GM19023 (cell line): ENCODE data around the gene SPDYE17.
"Not testable (repeated sequence)": the region's sequence is repeated elsewhere in the genome, so short reads cannot be mapped to it uniquely, and the experiment has no call there.

ENCODE experiments used
- ATAC-seq: cut with Tn5 transposase; IDR thresholded peaks from one replicate; pipeline ENCODE4 v1.9.1; 2021; ENCODE audit warnings: mild to moderate bottlenecking, moderate library complexity; ENCODE audit not compliant: unreplicated experiment

SPDYE17 gene

DNA sequence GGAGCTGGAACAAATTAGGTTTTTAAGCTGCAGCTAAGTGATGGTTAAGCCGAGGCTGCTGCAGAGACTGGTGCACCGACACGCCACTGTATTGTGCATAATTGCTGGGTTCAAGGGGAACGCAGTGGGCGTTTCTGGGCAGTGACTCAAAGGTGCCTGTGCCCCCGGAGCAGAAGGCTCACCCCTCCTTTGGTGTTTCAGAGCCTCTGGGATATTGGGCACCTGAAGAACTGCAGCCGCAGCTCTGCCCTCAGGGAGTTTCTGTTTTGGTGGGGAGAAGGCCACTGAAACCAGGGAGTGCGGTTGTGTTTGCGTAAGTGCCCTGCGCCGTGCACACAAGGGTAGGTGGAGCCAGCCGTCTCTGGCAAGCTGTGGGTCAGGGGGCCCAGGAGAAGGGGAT lies 57.8 kb downstream of the SPDYE17 start:
- ATAC-seq, result not testable (repeated sequence)

DNA sequence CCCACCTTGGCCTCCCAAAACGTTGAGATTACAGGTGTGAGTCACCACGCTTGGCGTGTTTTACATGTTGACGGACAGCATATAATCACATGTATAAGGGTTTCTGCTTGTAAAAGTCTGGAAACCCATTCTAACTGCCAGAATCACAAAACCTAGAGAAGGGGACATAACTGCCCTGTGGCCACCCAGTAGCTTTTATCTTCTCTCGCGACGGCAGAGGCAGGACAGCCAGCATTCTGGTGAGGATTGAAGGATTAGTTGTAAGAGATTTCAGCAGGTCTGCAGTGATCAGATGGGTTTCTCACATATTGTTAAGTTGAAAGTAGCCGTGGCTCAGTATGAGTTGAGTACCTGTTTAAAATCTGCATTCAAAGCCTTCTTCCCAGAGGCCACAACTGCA lies 59.8 kb downstream of the SPDYE17 start:
- not testable (repeated sequence) for ATAC-seq
